ENCODE results near the gene SIL1. TPM values are rescaled to one million over a fixed set of nuclear protein-coding genes. Genes with fewer than 3 reads are reported as not detected.

SIL1 gene
- total and polyA plus RNA-seq, 2 donors (not counting 3 experiments of a cell fraction or from before 2014, with no cell fraction given), result 47.6 to 67.2 TPM

GRCh38 chr5:139021346-139021745, 176.8 kb downstream of the SIL1 start:
- no peak for TF ChIP-seq POLR2AphosphoS5 (IDR thresholded peaks at IDR 0.05; ENCODE audit: insufficient read depth, low read depth, low read length)
- TF ChIP-seq, protein P1, sequence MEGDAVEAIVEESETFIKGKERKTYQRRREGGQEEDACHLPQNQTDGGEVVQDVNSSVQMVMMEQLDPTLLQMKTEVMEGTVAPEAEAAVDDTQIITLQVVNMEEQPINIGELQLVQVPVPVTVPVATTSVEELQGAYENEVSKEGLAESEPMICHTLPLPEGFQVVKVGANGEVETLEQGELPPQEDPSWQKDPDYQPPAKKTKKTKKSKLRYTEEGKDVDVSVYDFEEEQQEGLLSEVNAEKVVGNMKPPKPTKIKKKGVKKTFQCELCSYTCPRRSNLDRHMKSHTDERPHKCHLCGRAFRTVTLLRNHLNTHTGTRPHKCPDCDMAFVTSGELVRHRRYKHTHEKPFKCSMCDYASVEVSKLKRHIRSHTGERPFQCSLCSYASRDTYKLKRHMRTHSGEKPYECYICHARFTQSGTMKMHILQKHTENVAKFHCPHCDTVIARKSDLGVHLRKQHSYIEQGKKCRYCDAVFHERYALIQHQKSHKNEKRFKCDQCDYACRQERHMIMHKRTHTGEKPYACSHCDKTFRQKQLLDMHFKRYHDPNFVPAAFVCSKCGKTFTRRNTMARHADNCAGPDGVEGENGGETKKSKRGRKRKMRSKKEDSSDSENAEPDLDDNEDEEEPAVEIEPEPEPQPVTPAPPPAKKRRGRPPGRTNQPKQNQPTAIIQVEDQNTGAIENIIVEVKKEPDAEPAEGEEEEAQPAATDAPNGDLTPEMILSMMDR (IDR thresholded peaks at IDR 0.05; ENCODE audit: extremely low read depth in 1 of 2, insufficient read depth in 1 of 2, low read depth in 1 of 2, low read length in 2 of 2), result no peak
- TF ChIP-seq JUN (IDR thresholded peaks at IDR 0.05; ENCODE audit: borderline replicate concordance, insufficient read depth, insufficient read length, low read depth), result no peak
- no peak for TF ChIP-seq GATA2 (IDR thresholded peaks at IDR 0.05; ENCODE audit: insufficient read depth, insufficient read length, low read depth, low read length)
- no peak for TF ChIP-seq POLR2A (IDR thresholded peaks at IDR 0.05; ENCODE audit: low read depth, low read length)
- no peak for TF ChIP-seq EZH2 (IDR thresholded peaks at IDR 0.05; ENCODE audit: borderline replicate concordance, low read depth, low read length, severe bottlenecking)
- TF ChIP-seq MYC (IDR thresholded peaks at IDR 0.05; ENCODE audit: low read depth, low read length), result no peak
- TF ChIP-seq, protein P2, sequence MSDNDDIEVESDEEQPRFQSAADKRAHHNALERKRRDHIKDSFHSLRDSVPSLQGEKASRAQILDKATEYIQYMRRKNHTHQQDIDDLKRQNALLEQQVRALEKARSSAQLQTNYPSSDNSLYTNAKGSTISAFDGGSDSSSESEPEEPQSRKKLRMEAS (IDR thresholded peaks at IDR 0.05; ENCODE audit: insufficient read depth, insufficient read length), result no peak
- no peak for TF ChIP-seq FOS (IDR thresholded peaks at IDR 0.05; ENCODE audit: borderline replicate concordance, insufficient read depth, low read length)
- intact Hi-C loops (cut with micrococcal nuclease), result no loop called here
- Histone ChIP-seq H3K4me2 (ENCODE audit: insufficient read depth, low read length) (no peak overlapping the region), H3K4me3 (replicated peaks in 1 of 3; ENCODE audit: insufficient read depth in 1 of 3, low read depth in 1 of 3, low read length in 3 of 3) (no peak overlapping the region), H3K27me3 (ENCODE audit: control insufficient read depth in 2 of 2, insufficient read depth in 2 of 2, low read length in 2 of 2) (no peaks in the 10 kb centered on the region), H3K36me3 (ENCODE audit: control insufficient read depth in 2 of 2, extremely low read depth in 1 of 2, insufficient read depth in 2 of 2, low read length in 2 of 2) (no peaks in the 10 kb centered on the region), H3K9me3 (replicated peaks; ENCODE audit: control insufficient read depth, insufficient read depth, low read length) (no peaks in the 10 kb centered on the region), H3K9ac (replicated peaks; ENCODE audit: extremely low read depth, insufficient read depth, low read length) (no peak overlapping the region), H3K27ac (ENCODE audit: insufficient read depth, low read depth, low read length) (no peak overlapping the region), H4K20me1 (replicated peaks; ENCODE audit: control insufficient read depth, extremely low read depth, insufficient read depth, low read length) (no peaks in the 10 kb centered on the region), H2AFZ (ENCODE audit: low read depth, low read length) (no peak overlapping the region), H3K79me2 (ENCODE audit: control insufficient read depth, insufficient read depth, low read length) (no peaks in the 10 kb centered on the region), H3K9me1 (replicated peaks; ENCODE audit: control insufficient read depth, extremely low read depth, insufficient read depth, low read length) (no peaks in the 10 kb centered on the region), H3K4me1 (ENCODE audit: control insufficient read depth, extremely low read depth, insufficient read depth, low read length) (no peaks in the 10 kb centered on the region)
- ChIA-PET CTCF (no interaction called here), POLR2A (no interaction called here)
- FAIRE-seq, result no peak
- dilution Hi-C loops (cut with MboI; ENCODE audit: extremely low pct_ligation_motif_present, low sequenced_read_pairs), result no loop called here
- no peak for DNase-seq (ENCODE audit: low read depth, low spot score)
- BruUV-seq (replicated peaks), result no TSS peak
